Activated CD4-positive, CD25-positive, alpha-beta regulatory T cell treated with anti-CD3 and anti-CD28 coated beads, Interleukin-2, amount 50 U/mL, for 16 hours (primary cell): Measurements from ENCODE around the gene ETV3.

ENCODE experiments used
- DNase-seq: peaks from one replicate; pipeline ENCODE4 v3.0.0-alpha.2; 2020; ENCODE audit warnings: low read depth, low spot score

Gene ETV3

GRCh38 chr1:157091668-157092273 is 46.4 kb downstream of the ETV3 start:
- no peak for DNase-seq

- DNase-seq = no peak
Measured at GRCh38 chr1:157091186-157091585, 47.0 kb downstream of the ETV3 start.

GRCh38 chr1:157090771-157091170 is 47.4 kb downstream of the ETV3 start:
- DNase-seq = no peak

- peak; percentile 76 for DNase-seq
Measured at GRCh38 chr1:157090196-157090647, 48.0 kb downstream of the ETV3 start.

- DNase-seq = no peak
Measured at GRCh38 chr1:157089789-157090188, 48.4 kb downstream of the ETV3 start.

DNA sequence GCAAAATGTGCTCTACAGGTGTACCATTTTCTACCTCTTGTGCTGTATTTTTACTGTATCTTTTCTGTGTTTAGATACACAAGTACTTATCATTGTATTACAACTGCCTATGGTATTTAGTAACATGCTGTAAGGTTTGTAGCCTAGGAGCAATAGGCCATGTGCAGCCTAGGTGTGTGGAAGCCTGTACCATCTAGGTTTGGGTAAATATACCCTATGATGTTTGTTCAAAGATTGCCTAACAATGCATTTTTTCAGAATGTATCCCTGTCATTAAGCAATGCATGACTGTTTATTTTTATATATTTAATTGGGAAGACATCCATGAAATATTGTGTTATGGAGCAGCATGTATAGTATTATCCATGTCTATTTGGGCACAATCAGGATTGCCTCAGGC is 49.6 kb downstream of the ETV3 start:
- DNase-seq = no peak

DNA sequence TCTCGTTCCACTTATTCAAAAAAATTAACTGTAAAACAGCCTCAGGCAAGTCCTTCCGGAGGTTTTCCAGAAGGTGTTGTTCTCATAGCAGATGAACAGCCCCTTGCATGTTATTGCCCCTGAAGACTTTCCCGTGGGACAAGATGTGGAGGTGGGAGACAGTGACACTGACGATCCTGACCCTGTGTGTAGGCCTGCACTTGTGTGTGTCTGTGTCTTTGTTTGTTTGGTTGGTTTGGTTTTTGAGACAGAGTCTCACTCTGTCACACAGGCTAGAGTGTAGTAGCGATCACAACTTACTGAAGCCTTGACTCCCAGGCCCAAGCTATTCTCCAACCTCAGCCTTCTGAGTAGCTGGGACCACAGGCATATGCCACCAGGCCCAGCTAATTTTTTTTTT is 51.2 kb downstream of the ETV3 start:
- no peak for DNase-seq

- DNase-seq = no peak
Measured at GRCh38 chr1:157086299-157086698, 51.9 kb downstream of the ETV3 start.

DNA sequence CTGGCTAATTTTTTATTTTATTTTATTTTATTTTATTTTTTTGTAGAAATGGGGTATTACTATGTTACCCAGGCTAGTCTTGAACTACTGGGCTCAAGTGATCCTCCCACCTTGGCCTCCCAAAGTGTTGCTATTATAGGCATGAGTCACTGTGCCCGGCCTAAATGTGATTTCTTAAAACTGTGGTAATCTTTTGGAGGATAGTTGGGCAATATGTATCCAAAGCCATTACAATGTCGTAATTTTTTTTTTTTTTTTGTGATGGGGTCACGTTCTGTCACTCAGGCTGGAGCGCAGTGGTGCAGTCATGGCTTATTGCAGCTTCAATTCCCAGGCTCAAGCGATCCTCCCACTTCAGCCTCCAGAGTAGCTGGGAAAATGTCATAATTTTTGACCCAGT is 52.8 kb downstream of the ETV3 start:
- DNase-seq = no peak

- no peak for DNase-seq
Measured at GRCh38 chr1:157084720-157085119, 53.5 kb downstream of the ETV3 start.

- DNase-seq = no peak
Measured at GRCh38 chr1:157081707-157082106, 56.5 kb downstream of the ETV3 start.

DNA sequence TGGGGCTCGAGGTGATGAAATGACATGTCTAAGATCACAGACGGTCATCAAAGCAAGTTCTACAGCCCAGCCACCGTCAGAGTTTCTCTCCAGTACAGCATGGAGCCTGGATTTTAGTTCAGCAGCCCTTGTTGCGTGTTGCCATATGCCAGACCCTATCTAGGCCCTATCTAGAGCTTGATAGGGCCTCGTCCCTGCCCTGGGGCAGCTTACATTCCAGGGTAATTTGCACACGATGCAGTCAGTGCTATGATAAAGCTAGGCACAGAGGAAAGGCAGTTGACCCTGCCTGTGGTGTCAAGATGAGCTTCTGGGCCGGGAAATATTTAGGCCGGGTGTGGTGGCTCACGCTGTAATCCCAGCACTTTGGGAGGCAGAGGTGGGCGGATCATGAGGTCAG is 57.5 kb downstream of the ETV3 start:
- DNase-seq = no peak

GRCh38 chr1:157077394-157077793 is 60.8 kb downstream of the ETV3 start:
- no peak for DNase-seq

GRCh38 chr1:157073944-157074685 is 64.1 kb downstream of the ETV3 start:
- DNase-seq = no peak
